ENCODE data around the gene SPAG5.

The SPAG5 gene, protein sequence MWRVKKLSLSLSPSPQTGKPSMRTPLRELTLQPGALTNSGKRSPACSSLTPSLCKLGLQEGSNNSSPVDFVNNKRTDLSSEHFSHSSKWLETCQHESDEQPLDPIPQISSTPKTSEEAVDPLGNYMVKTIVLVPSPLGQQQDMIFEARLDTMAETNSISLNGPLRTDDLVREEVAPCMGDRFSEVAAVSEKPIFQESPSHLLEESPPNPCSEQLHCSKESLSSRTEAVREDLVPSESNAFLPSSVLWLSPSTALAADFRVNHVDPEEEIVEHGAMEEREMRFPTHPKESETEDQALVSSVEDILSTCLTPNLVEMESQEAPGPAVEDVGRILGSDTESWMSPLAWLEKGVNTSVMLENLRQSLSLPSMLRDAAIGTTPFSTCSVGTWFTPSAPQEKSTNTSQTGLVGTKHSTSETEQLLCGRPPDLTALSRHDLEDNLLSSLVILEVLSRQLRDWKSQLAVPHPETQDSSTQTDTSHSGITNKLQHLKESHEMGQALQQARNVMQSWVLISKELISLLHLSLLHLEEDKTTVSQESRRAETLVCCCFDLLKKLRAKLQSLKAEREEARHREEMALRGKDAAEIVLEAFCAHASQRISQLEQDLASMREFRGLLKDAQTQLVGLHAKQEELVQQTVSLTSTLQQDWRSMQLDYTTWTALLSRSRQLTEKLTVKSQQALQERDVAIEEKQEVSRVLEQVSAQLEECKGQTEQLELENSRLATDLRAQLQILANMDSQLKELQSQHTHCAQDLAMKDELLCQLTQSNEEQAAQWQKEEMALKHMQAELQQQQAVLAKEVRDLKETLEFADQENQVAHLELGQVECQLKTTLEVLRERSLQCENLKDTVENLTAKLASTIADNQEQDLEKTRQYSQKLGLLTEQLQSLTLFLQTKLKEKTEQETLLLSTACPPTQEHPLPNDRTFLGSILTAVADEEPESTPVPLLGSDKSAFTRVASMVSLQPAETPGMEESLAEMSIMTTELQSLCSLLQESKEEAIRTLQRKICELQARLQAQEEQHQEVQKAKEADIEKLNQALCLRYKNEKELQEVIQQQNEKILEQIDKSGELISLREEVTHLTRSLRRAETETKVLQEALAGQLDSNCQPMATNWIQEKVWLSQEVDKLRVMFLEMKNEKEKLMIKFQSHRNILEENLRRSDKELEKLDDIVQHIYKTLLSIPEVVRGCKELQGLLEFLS

GRCh38 chr17:28598799-28599310, at the start of gene SPAG5:
Gene SPAG5 (minus strand): TSS chr17:28599025. CDS start chr17:28598946, 79 bp downstream.
- DNase-seq, result peak; percentile 89 to 91

DNA sequence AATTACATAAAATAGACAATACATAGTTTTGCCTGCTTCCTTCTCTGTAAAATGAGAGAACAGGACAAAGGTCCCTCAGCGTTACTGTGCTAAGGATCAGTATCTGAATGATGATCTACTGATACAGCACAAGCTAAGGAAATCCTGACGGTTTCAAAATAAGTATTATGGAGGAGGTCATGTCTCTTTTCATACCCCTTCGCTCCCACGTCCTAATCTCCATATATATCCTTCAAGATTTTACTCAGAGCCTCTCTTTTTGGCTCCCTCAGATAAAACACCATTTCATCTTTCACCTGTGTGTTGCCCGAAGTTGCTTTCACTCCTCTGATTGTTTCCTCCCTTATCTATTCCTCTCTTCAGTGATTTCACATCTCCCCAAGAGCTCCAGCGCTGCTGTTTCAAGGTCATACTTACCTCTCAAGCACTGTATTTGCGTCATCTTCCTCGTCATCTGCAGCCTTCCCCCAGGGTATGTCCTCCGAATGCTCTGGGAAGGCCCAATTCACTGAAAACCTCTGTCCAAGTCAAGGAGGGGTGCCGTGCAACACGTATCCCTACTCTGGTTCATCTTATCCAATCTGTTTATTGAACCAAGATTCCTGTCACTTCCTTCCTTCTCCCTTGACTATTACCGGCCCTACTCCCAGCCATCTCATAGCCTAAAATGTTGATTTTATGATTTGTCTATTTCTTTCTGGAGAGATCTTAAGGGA, 47.4 kb upstream of the SPAG5 start:
- DNase-seq, result no peak

- DNase-seq, result no peak
These were observed 46.7 kb upstream of the SPAG5 start for GRCh38 chr17:28645576-28645939.

- peak; percentile 95 for DNase-seq
These were observed 46.2 kb upstream of the SPAG5 start, which contains the start of gene BLTP2 for GRCh38 chr17:28644787-28645575. Gene BLTP2 (minus strand): TSS chr17:28645158. CDS start chr17:28645056, 102 bp downstream.

GRCh38 chr17:28643983-28644786, 45.4 kb upstream of the SPAG5 start:
- DNase-seq, result no peak

- no peak for DNase-seq
These were observed 42.8 kb upstream of the SPAG5 start for GRCh38 chr17:28641579-28641978.

DNA sequence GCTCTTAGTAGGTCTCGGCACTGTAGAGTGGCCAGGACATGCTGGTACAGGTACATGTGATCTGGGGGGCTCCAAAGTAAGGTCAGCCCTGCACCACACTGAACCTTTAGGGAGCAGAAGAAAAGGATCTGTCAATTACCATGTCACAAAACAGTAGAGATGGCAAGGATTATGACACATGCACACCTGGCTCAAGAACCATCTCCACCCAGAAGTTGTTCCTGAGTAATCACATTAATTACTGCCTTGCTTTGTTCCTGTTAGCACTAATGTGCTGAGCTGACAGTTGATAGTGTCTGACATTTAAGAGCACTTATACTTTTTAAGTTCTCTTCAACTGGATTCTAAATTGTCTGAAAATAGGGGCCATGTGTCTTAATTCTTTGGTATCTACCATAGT, 36.7 kb upstream of the SPAG5 start:
- no peak for DNase-seq

- DNase-seq, result no peak
These were observed 35.5 kb upstream of the SPAG5 start for GRCh38 chr17:28634206-28634865.

DNA sequence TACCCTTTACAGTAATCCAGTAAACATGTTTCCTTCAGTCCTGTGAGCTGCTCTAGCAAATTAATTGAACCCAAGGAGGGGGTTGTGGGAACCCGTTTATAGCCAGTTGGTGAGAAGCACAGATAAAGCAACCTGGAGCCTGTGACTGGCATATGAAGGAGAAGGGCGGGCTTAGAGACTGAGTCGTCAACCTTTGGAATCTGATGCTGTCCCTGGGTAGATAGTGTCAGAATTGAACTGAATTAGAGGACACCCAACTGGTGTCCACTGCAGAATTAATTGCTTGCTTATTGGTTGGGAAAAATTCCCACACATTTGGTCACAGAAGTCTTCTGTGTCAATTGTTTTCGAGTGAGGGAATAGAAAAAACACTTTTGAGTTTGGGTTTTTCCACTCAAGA, 28.0 kb upstream of the SPAG5 start:
- no peak for DNase-seq

GRCh38 chr17:28624148-28624547, 25.3 kb upstream of the SPAG5 start:
- DNase-seq, result no peak

DNA sequence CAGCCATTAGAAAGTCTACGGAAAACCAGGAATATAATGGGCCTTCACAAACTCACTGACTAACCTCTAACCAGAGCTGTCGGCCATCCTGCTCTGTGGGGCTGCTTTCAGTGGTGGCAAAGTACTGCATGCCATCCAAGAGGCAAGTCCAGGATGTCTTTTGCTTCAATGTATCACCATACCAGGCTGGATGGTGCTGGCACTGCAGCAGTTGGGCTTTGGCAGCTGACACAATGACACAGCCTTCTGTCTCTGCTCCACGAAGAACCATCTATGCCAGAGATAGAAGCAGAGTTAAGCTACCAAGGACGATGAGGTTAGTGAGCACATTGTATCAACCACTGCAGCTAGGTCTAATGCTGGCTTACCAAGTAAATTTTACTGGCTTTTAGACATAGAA, 24.9 kb upstream of the SPAG5 start:
- DNase-seq, result no peak

GRCh38 chr17:28622186-28622585, 23.4 kb upstream of the SPAG5 start:
- no peak for DNase-seq

DNA sequence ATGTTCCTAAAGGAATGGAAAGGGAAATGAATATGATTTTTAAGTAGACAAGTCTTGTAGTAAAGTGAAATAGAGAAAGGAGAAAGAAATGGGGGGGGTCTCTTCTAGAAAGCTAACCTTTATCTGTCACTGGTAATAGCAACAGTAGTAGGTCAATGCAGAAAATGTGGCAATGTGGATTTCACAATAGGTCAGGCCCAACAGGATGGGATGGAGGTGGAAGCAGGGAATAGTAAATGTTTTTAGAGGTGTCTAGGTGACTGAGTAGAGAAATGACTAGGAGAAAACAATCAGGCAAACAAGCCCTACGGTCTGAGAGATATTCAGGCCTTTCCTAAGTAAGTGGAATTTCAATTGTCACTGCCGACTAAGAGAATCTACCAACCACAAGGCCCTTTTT, 21.2 kb upstream of the SPAG5 start:
- DNase-seq, result no peak

DNA sequence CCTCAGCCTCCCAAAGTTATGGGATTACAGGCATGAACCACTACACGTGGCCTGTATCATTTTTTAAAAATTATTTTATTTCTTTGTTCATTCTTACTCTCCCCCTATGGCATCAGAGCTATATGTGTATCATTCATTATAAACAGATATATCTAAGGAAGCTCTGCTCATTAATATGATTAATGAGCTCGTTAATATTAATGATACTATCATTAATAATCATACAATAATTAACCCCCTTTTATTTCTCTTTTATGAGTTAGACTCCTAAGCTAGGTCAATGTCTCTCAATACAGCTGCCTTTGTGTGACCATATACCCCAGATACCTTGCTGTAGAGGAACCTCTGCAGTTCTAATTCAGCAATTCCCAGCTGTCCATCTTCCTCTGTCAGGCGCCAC, 19.6 kb upstream of the SPAG5 start:
- no peak for DNase-seq

- DNase-seq, result no peak
These were observed 17.5 kb upstream of the SPAG5 start for GRCh38 chr17:28616281-28616680.

DNA sequence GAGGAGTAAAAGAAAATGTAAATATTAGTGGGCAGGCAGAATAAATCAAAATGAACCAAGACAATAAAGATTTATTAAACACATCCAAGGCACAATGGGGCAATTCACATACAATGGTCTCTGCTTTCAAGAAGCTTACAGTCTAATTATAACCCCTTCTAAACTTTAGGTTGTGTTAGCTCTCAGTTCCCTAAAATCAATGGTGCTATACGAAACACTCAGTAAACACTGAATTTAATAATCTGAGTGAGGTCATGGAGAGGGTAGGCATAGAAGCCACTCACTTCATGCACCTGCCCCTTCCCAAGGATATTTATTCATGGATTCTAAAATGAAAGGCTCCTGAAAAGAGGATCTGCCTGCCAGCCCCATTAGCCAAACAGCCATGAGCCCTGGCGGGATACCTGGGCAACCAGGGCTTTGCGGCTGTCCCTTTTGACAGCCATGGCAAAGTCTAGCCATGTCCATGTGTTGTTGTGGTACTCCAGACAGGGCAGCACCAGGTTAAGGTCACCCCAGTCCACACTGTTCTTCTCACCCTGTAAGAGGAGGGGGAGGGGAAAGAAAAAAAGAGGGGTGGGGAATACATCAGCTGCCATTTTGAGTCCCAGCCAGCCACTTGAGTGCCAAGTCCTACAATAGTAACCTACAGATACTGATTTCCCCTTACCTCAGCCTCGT, 16.6 kb upstream of the SPAG5 start:
- DNase-seq, result no peak

DNA sequence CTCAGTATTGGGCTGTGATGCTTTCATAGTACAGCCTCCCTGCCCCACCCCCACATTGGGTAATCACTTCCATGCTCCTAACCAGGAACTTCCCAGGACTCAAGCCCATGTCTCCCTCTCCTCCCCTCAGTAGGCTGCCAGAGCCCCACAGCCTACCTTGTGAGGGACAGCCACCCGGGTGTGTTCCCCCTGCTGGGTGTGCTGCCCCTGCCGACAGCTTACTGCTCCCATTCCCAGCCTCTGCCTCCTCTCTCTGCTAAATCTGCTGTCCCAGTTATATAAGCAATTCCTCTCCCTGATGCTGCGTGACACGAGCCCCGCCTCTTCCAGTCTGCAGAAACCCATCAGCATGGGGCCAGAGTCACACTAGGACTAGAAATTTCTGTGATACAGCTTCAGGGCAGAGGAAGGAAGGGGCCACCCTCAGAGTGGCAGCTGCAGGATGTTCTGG, 15.1 kb upstream of the SPAG5 start, which contains the start of gene RSKR:
TSS of gene RSKR (minus strand) at position 255 of the 451 bp plus-strand sequence. CDS start at position 231, 24 bp downstream.
- no peak for DNase-seq

GRCh38 chr17:28612936-28613872, 14.4 kb upstream of the SPAG5 start:
- peak; percentile 23 to 39 for DNase-seq
